K562 (cell line): ENCODE results near the gene NADK. TPM values are rescaled to one million over a fixed set of nuclear protein-coding genes. Genes with fewer than 3 reads are reported as not detected.
A peak's percentile ranks its signal among the peaks of the same experiment; 100 is the strongest.

Experiments
- BHLHE40 ChIP-seq: IDR thresholded peaks from 2 replicates; pipeline ENCODE4 v1.6.1; 2011; ENCODE audit warnings: low read length, improper control_type of control experiment
- BRF1 ChIP-seq: IDR thresholded peaks from 3 replicates; pipeline ENCODE4 v1.6.1; 2011; ENCODE audit warnings: borderline replicate concordance, mild to moderate bottlenecking; ENCODE audit not compliant: insufficient read length; ENCODE audit errors: extremely low read depth
- DMBX1 ChIP-seq: fragments of 250-450 bp; sonication (Bioruptor Pico); IDR thresholded peaks from 2 replicates; pipeline ENCODE4 v1.8.0; 2022; ENCODE audit warnings: inconsistent platforms, mild to moderate bottlenecking, moderate library complexity, borderline replicate concordance
- POLR2A ChIP-seq: fragments of 450-650 bp; conservative IDR thresholded peaks from 2 replicates; pipeline ENCODE4 v1.6.1; 2016
- TAF1 ChIP-seq: IDR thresholded peaks from 2 replicates; pipeline ENCODE4 v1.6.1; 2011; ENCODE audit warnings: mild to moderate bottlenecking, low read length, moderate library complexity; ENCODE audit not compliant: insufficient read depth, control insufficient read depth, severe bottlenecking; ENCODE audit errors: extremely low read depth
- TCF7L2 ChIP-seq: fragments of 150-350 bp; IDR thresholded peaks from 2 replicates; pipeline ENCODE4 v1.6.1; 2016; ENCODE audit warnings: low read depth, mild to moderate bottlenecking, low read length, moderate library complexity
- XRCC3 ChIP-seq: fragments of 450-650 bp; IDR thresholded peaks from 2 replicates; pipeline ENCODE4 v1.6.1; 2017; ENCODE audit warnings: mild to moderate bottlenecking, moderate library complexity
- ZC3H8 ChIP-seq: fragments of 450-650 bp; IDR thresholded peaks from 2 replicates; pipeline ENCODE4 v1.6.1; 2017
- ZNF121 ChIP-seq: sonication (generic); formaldehyde crosslinking; conservative IDR thresholded peaks from 2 replicates; pipeline ENCODE4 v1.8.0; 2022; ENCODE audit warnings: missing genetic modification reagents
- ZNF124 ChIP-seq: sonication (generic); formaldehyde crosslinking; IDR thresholded peaks from 2 replicates; pipeline ENCODE4 v1.8.1; 2022; ENCODE audit warnings: missing genetic modification reagents
- ZNF316 ChIP-seq: fragments of 450-650 bp; IDR thresholded peaks from 2 replicates; pipeline ENCODE4 v1.6.1; 2016
- polyA plus RNA-seq, 8 experiments: library from polyadenylated mRNA; depleted of rRNA in 4 of 8; stranded (reverse) in 5 of 8; unstranded in 3 of 8; fragments of >200 nt; fragmentation: Nextera tagmentation in 2 of 8; fragmentation: Illumina TruSeq in 1 of 8; extraction: Ambion mirVana in 2 of 8; extraction: Trizol in 1 of 8; gene quantifications; 2 replicates each; pipeline versions ENCODE4 v1.2.1 to v1.2.3, GENCODE V29; 2011 to 2014; ENCODE audit warnings: inconsistent platforms in 1 of 8, missing spikeins in 1 of 8
- total RNA-seq, 7 experiments: library from RNA; depleted of rRNA in 6 of 7; stranded (reverse); fragments of >200 nt in 6 of 7; fragmentation: Illumina TruSeq in 2 of 7; extraction: Trizol in 2 of 7; gene quantifications; 2 replicates each; pipeline versions ENCODE4 v1.2.1 to v1.2.3, GENCODE V29; 2011 to 2021; ENCODE audit warnings: low replicate concordance in 1 of 7
- TF ChIP-seq, protein P1 (sequence below), 3 experiments: IDR thresholded peaks in 2 of 3; conservative IDR thresholded peaks in 1 of 3; 2 replicates each; pipeline ENCODE4 v1.5.1; 2011 to 2012; ENCODE audit warnings: low read length in 3 of 3, mild to moderate bottlenecking in 3 of 3, control low read depth in 2 of 3, improper control_type of control experiment in 1 of 3, inconsistent platforms in 1 of 3, low read depth in 1 of 3, mixed read lengths in 1 of 3, moderate library complexity in 1 of 3; ENCODE audit not compliant: insufficient read depth in 2 of 3
- TF ChIP-seq, protein P2 (sequence below): sonication (generic); formaldehyde crosslinking; IDR thresholded peaks from 2 replicates; pipeline ENCODE4 v1.8.1; 2023; ENCODE audit warnings: mild to moderate bottlenecking, missing genetic modification reagents, moderate library complexity
- TF ChIP-seq, protein P3 (sequence below): fragments of 450-650 bp; IDR thresholded peaks from 2 replicates; pipeline ENCODE4 v1.6.1; 2017; ENCODE audit warnings: mild to moderate bottlenecking, moderate library complexity
- TF ChIP-seq, protein P4 (sequence below): fragments of 450-650 bp; formaldehyde crosslinking; IDR thresholded peaks from 2 replicates; pipeline ENCODE4 v1.4.0; 2022; ENCODE audit warnings: mild to moderate bottlenecking, moderate library complexity
- TF ChIP-seq, protein P5 (sequence below): fragments of 450-650 bp; formaldehyde crosslinking; IDR thresholded peaks from 2 replicates; pipeline ENCODE4 v1.4.0; 2020; ENCODE audit warnings: mild to moderate bottlenecking, moderate library complexity
- TF ChIP-seq, protein P6 (sequence below): sonication (generic); formaldehyde crosslinking; IDR thresholded peaks from 2 replicates; pipeline ENCODE4 v1.8.1; 2023; ENCODE audit warnings: mild to moderate bottlenecking, missing genetic modification reagents

NADK gene
- total and polyA plus RNA-seq, 9 of the 15 experiments (the other 6 are each of a cell fraction or from before 2014, with no cell fraction given): 1.5 to 135 (median 75.1) TPM

DNA sequence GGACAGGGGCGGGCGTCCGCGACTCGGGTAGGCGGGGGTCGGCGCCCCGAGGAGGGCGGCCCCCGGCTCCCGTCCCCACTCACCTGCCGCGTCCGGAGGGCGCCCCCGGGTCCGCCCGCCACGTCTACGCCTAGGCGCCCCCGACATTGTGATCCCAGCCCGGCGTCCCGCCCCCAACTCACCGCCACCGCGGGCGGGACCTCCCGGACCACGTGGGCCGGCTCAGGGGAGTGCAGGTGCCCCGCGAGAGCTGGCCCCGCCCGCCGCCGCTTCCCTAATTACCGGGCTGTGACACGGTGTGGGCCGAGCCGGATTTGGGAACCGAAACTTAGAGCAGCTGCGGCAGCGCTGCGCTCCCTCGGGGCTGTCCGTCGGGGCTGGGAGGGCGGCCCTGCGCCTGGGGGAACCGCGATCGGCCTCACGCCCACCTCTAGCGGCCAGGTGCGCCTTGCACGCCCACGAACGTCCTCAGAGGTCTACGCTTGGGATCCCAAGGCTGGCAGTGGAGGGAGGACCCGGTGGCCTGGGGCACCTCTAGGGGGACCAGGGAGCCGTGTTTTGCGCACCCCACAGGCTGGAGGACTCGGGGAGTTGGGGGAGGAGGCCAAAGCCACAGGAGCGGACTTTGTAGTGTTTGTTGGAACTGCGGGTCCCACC lies 521 bp upstream of the NADK start (continued):
- TF ChIP-seq XRCC3 (no peak), ZC3H8 (no peak), DMBX1 (CRISPR knock-in tag) (no peak), POLR2A (peak; percentile 75), TAF1 (no peak), ZNF316 (no peak), TCF7L2 (no peak), ZNF121 (CRISPR knock-in tag) (no peak), BRF1 (no peak), ZNF124 (no peak), BHLHE40 (no peak)
- TF ChIP-seq, protein P1, sequence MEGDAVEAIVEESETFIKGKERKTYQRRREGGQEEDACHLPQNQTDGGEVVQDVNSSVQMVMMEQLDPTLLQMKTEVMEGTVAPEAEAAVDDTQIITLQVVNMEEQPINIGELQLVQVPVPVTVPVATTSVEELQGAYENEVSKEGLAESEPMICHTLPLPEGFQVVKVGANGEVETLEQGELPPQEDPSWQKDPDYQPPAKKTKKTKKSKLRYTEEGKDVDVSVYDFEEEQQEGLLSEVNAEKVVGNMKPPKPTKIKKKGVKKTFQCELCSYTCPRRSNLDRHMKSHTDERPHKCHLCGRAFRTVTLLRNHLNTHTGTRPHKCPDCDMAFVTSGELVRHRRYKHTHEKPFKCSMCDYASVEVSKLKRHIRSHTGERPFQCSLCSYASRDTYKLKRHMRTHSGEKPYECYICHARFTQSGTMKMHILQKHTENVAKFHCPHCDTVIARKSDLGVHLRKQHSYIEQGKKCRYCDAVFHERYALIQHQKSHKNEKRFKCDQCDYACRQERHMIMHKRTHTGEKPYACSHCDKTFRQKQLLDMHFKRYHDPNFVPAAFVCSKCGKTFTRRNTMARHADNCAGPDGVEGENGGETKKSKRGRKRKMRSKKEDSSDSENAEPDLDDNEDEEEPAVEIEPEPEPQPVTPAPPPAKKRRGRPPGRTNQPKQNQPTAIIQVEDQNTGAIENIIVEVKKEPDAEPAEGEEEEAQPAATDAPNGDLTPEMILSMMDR (IDR thresholded peaks at IDR 0.05 in 2 of 3, conservative IDR thresholded peaks at IDR 0.05 in 1 of 3; ENCODE audit: insufficient read depth in 2 of 3, low read depth in 1 of 3, low read length in 3 of 3): peak; percentile 42 to 65 (median 45)
- TF ChIP-seq, protein P2, sequence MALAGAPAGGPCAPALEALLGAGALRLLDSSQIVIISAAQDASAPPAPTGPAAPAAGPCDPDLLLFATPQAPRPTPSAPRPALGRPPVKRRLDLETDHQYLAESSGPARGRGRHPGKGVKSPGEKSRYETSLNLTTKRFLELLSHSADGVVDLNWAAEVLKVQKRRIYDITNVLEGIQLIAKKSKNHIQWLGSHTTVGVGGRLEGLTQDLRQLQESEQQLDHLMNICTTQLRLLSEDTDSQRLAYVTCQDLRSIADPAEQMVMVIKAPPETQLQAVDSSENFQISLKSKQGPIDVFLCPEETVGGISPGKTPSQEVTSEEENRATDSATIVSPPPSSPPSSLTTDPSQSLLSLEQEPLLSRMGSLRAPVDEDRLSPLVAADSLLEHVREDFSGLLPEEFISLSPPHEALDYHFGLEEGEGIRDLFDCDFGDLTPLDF (CRISPR knock-in tag): peak; percentile 70
- TF ChIP-seq, protein P3, sequence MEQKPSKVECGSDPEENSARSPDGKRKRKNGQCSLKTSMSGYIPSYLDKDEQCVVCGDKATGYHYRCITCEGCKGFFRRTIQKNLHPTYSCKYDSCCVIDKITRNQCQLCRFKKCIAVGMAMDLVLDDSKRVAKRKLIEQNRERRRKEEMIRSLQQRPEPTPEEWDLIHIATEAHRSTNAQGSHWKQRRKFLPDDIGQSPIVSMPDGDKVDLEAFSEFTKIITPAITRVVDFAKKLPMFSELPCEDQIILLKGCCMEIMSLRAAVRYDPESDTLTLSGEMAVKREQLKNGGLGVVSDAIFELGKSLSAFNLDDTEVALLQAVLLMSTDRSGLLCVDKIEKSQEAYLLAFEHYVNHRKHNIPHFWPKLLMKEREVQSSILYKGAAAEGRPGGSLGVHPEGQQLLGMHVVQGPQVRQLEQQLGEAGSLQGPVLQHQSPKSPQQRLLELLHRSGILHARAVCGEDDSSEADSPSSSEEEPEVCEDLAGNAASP: no peak
- TF ChIP-seq, protein P4, sequence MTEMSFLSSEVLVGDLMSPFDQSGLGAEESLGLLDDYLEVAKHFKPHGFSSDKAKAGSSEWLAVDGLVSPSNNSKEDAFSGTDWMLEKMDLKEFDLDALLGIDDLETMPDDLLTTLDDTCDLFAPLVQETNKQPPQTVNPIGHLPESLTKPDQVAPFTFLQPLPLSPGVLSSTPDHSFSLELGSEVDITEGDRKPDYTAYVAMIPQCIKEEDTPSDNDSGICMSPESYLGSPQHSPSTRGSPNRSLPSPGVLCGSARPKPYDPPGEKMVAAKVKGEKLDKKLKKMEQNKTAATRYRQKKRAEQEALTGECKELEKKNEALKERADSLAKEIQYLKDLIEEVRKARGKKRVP: no peak
- TF ChIP-seq, protein P5, sequence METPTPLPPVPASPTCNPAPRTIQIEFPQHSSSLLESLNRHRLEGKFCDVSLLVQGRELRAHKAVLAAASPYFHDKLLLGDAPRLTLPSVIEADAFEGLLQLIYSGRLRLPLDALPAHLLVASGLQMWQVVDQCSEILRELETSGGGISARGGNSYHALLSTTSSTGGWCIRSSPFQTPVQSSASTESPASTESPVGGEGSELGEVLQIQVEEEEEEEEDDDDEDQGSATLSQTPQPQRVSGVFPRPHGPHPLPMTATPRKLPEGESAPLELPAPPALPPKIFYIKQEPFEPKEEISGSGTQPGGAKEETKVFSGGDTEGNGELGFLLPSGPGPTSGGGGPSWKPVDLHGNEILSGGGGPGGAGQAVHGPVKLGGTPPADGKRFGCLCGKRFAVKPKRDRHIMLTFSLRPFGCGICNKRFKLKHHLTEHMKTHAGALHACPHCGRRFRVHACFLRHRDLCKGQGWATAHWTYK (CRISPR knock-in tag): no peak
- TF ChIP-seq, protein P6, sequence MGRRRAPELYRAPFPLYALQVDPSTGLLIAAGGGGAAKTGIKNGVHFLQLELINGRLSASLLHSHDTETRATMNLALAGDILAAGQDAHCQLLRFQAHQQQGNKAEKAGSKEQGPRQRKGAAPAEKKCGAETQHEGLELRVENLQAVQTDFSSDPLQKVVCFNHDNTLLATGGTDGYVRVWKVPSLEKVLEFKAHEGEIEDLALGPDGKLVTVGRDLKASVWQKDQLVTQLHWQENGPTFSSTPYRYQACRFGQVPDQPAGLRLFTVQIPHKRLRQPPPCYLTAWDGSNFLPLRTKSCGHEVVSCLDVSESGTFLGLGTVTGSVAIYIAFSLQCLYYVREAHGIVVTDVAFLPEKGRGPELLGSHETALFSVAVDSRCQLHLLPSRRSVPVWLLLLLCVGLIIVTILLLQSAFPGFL (CRISPR knock-in tag): no peak
